Left forelimb (tissue), 1 donor: ENCODE measurements around the gene CNIH1.

Experiments
- DNase-seq: peaks from one replicate; pipeline ENCODE4 v3.0.0-alpha.2; 2018; ENCODE audit warnings: low spot score

Gene CNIH1

GRCh38 chr14:54440873-54441868, at the start of gene CNIH1:
TSS of gene CNIH1 (minus strand) at chr14:54441374. CDS start at chr14:54441327, 47 bp downstream.
- DNase-seq, result peak; percentile 95

- DNase-seq, result no peak
These were observed 49.4 kb upstream of the CNIH1 start for GRCh38 chr14:54490445-54491175.

- DNase-seq, result no peak
These were observed 48.7 kb upstream of the CNIH1 start for GRCh38 chr14:54489731-54490444.

- no peak for DNase-seq
These were observed 48.1 kb upstream of the CNIH1 start for GRCh38 chr14:54489318-54489683.

- DNase-seq, result peak; percentile 93
These were observed 47.6 kb upstream of the CNIH1 start, which contains the start of gene GMFB for GRCh38 chr14:54488646-54489317. TSS of gene GMFB (minus strand) at chr14:54488980. CDS start at chr14:54488927, 53 bp downstream.

- no peak for DNase-seq
These were observed 47.1 kb upstream of the CNIH1 start for GRCh38 chr14:54488318-54488645.

GRCh38 chr14:54487771-54488170, 46.6 kb upstream of the CNIH1 start:
- DNase-seq, result no peak

GRCh38 chr14:54486685-54487084, 45.5 kb upstream of the CNIH1 start:
- no peak for DNase-seq

GRCh38 chr14:54483846-54484245, 42.7 kb upstream of the CNIH1 start:
- DNase-seq, result no peak

GRCh38 chr14:54483073-54483745, 42.0 kb upstream of the CNIH1 start:
- DNase-seq, result no peak

GRCh38 chr14:54481695-54482094, 40.5 kb upstream of the CNIH1 start:
- no peak for DNase-seq

- no peak for DNase-seq
These were observed 39.8 kb upstream of the CNIH1 start for GRCh38 chr14:54480830-54481562.

- DNase-seq, result no peak
These were observed 37.6 kb upstream of the CNIH1 start for GRCh38 chr14:54478636-54479215.

GRCh38 chr14:54475911-54476310, 34.7 kb upstream of the CNIH1 start:
- DNase-seq, result no peak

GRCh38 chr14:54475187-54475899, 34.2 kb upstream of the CNIH1 start:
- DNase-seq, result no peak

GRCh38 chr14:54474232-54474793, 33.1 kb upstream of the CNIH1 start:
- no peak for DNase-seq

GRCh38 chr14:54472315-54472714, 31.1 kb upstream of the CNIH1 start:
- no peak for DNase-seq

- no peak for DNase-seq
These were observed 30.5 kb upstream of the CNIH1 start for GRCh38 chr14:54471641-54472040.

GRCh38 chr14:54470701-54471100, 29.5 kb upstream of the CNIH1 start:
- DNase-seq, result no peak
